GM13977 (cell line): ENCODE measurements around the gene BIVM.

Experiments
- DNase-seq: peaks from one replicate; pipeline ENCODE4 v3.0.0; 2012; ENCODE audit warnings: low spot score
- CTCF ChIP-seq: IDR thresholded peaks from 2 replicates; pipeline ENCODE4 v1.5.1; 2012; ENCODE audit warnings: mild to moderate bottlenecking, control low read depth; ENCODE audit not compliant: insufficient read depth; ENCODE audit errors: extremely low read depth, missing control alignments
- in situ Hi-C: fragments of 300-500 bp; cut with MboI; formaldehyde crosslinking; loops from one replicate; pipeline ENCODE4 v1.12.0; 2022; ENCODE audit warnings: low sequenced_read_pairs, low pct_unique_long_range_greater_than_20kb, mixed read lengths, inconsistent platforms; ENCODE audit not compliant: unreplicated experiment

The BIVM gene

GRCh38 chr13:102798581-102799425 is at the start of gene BIVM, which contains the start of gene POGLUT2:
BIVM (plus strand) TSS chr13:102799119; CDS start chr13:102807268, 8,149 bp downstream.
POGLUT2 (minus strand) TSS chr13:102798976; CDS start chr13:102798670, 306 bp downstream.
- DNase-seq: peak; percentile 95
- in situ Hi-C loops: no loop called here
- TF ChIP-seq CTCF: no peak

DNA sequence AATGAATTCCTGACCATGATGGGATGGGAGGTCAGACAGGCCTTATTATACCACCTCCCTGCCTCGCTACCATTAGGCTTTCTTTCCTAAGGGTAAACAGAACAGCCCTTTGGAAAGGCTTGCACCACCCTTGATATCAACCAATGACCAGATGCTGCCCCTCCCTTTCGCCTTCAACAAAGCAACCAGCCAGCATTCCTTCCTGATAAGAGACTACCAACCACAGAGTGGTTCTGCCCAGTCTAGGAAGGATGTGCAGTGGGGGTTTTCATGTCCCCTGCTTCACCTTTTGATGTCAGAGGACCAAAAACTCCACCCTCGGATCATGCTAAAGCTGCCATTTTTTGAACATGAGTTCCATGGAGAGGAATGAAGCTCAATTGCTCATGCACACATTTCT is 47.0 kb upstream of the BIVM start:
- in situ Hi-C loops: no loop called here
- no peak for TF ChIP-seq CTCF
- no peak for DNase-seq

- no peak for TF ChIP-seq CTCF
Measured at GRCh38 chr13:102757006-102757405, 41.9 kb upstream of the BIVM start.

GRCh38 chr13:102758842-102759241 is 40.1 kb upstream of the BIVM start:
- in situ Hi-C loops: no loop called here
- no peak for TF ChIP-seq CTCF
- no peak for DNase-seq

More at GRCh38 chr13:102757006-102757405, 41.9 kb upstream of the BIVM start:
- DNase-seq: no peak
- in situ Hi-C loops: no loop called here

DNA sequence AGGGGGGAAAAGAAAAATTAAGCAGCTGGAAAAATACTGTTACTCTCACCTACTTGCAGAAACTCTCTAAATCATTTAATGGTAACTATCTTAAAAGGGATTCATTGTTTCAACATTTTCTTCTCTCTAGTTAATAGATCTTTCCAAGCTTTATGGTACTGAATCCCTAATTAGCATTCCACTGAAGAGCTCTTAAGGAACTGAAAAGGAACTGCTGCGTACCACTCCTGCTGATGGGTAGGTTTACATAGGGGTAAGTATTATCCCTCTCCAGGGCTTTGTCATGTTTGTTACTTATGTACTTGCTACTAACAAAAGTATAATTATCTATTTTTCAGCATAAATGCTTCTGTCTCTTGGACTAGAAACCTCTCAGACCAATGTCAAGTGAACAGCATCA is 37.8 kb upstream of the BIVM start:
- in situ Hi-C loops: no loop called here
- TF ChIP-seq CTCF: no peak
- DNase-seq: no peak

- TF ChIP-seq CTCF: no peak
- no peak for DNase-seq
- in situ Hi-C loops: no loop called here
Measured at GRCh38 chr13:102763741-102764140, 35.2 kb upstream of the BIVM start.

GRCh38 chr13:102768909-102769308 is 30.0 kb upstream of the BIVM start:
- no peak for TF ChIP-seq CTCF
- DNase-seq: no peak
- in situ Hi-C loops: no loop called here
